GM19099 (cell line): ENCODE data around the gene RAVER1.
A peak's percentile ranks its signal among the peaks of the same experiment; 100 is the strongest.

Experiments
- POLR2A ChIP-seq: IDR thresholded peaks from 3 replicates; pipeline ENCODE4 v1.6.1; 2011; ENCODE audit warnings: low read depth; ENCODE audit not compliant: insufficient read length; ENCODE audit errors: extremely low read depth

Gene RAVER1

GRCh38 chr19:10290357-10290875 lies 42.9 kb downstream of the RAVER1 start:
- no peak for TF ChIP-seq POLR2A

- TF ChIP-seq POLR2A: no peak
These were observed 43.4 kb downstream of the RAVER1 start, which contains the start of gene ICAM5 for GRCh38 chr19:10289836-10290356. Gene ICAM5, plus strand, starts transcription at chr19:10289952. Its CDS starts 92 bp downstream, at chr19:10290044.

- TF ChIP-seq POLR2A: peak; percentile 47
These were observed 44.0 kb downstream of the RAVER1 start for GRCh38 chr19:10289167-10289835.

- TF ChIP-seq POLR2A: no peak
These were observed 44.6 kb downstream of the RAVER1 start for GRCh38 chr19:10288662-10289166.

- TF ChIP-seq POLR2A: peak; percentile 17
These were observed 46.3 kb downstream of the RAVER1 start, which contains the start of gene ICAM4 for GRCh38 chr19:10286803-10287737. Gene ICAM4, plus strand, starts transcription at chr19:10286955. Its CDS starts 58 bp downstream, at chr19:10287013.

GRCh38 chr19:10285393-10285792 lies 47.9 kb downstream of the RAVER1 start:
- TF ChIP-seq POLR2A: no peak

GRCh38 chr19:10284960-10285278 lies 48.4 kb downstream of the RAVER1 start:
- no peak for TF ChIP-seq POLR2A

- TF ChIP-seq POLR2A: peak; percentile 34
These were observed 49.0 kb downstream of the RAVER1 start for GRCh38 chr19:10284065-10284959.

GRCh38 chr19:10283301-10284064 lies 49.8 kb downstream of the RAVER1 start:
- no peak for TF ChIP-seq POLR2A

- TF ChIP-seq POLR2A: peak; percentile 18
These were observed 51.3 kb downstream of the RAVER1 start for GRCh38 chr19:10282043-10282442.

- no peak for TF ChIP-seq POLR2A
These were observed 53.4 kb downstream of the RAVER1 start for GRCh38 chr19:10279737-10280442.

- TF ChIP-seq POLR2A: no peak
These were observed 54.4 kb downstream of the RAVER1 start for GRCh38 chr19:10278935-10279334.
